Body of pancreas (tissue), 4 donors: ENCODE measurements around the gene PRDM8. TPM values are rescaled to one million over a fixed set of nuclear protein-coding genes. Genes with fewer than 3 reads are reported as not detected.

Experiments used
- ATAC-seq: fragments of 150-250 bp; one replicate; pipeline ENCODE4 v1.9.1; 2016
- DNase-seq, 4 donors: peaks; one replicate each; pipeline ENCODE4 v3.0.0-alpha.2; 2019
- H3K27ac ChIP-seq, 4 donors: fragments of 200-600 bp; sonication (generic); 1 replicate in 3 of 4; 2 replicates in 1 of 4; pipeline versions ENCODE4 v1.5.1 to v1.6.1; 2016 to 2019; ENCODE audit warnings: mild to moderate bottlenecking in 1 of 4, mixed read lengths in 1 of 4, moderate library complexity in 1 of 4
- H3K27me3 ChIP-seq, 2 donors: fragments of 200-600 bp; sonication (generic); one replicate each; pipeline ENCODE4 v1.6.0; 2016; ENCODE audit warnings: mild to moderate bottlenecking in 1 of 2
- H3K36me3 ChIP-seq, 2 donors: fragments of 200-600 bp; sonication (generic); replicated peaks in 1 of 2; 2 replicates each; pipeline ENCODE4 v1.5.1; 2016; ENCODE audit warnings: low read depth in 2 of 2; ENCODE audit not compliant: insufficient read depth in 1 of 2
- H3K4me1 ChIP-seq: fragments of 200-600 bp; sonication (generic); one replicate; pipeline ENCODE4 v1.6.0; 2016
- H3K4me3 ChIP-seq, 2 donors: fragments of 200-600 bp; sonication (generic); 1 replicate in 1 of 2; 2 replicates in 1 of 2; pipeline ENCODE4 v1.5.1; 2016 to 2019
- H3K9me3 ChIP-seq, 3 donors: fragments of 200-600 bp; sonication (generic); 1 replicate in 2 of 3; 2 replicates in 1 of 3; pipeline ENCODE4 v1.5.1; 2016
- CTCF ChIP-seq, 7 experiments: fragments of 450-650 bp in 4 of 7; fragments of 200-600 bp in 3 of 7; sonication (generic) in 3 of 7; IDR thresholded peaks; one replicate each; pipeline ENCODE4 v1.5.1; 2016 to 2019; ENCODE audit warnings: antibody characterized with exemption in 7 of 7
- POLR2A ChIP-seq, 3 donors: fragments of 450-650 bp; IDR thresholded peaks; one replicate each; pipeline ENCODE4 v1.6.1; 2016; ENCODE audit warnings: antibody characterized with exemption in 3 of 3, mild to moderate bottlenecking in 2 of 3
- WGBS, 2 donors: methylation state at CpG; one replicate each; pipeline ENCODE4 v1.1.5; 2017; 5-methylcytosine and 5-hydroxymethylcytosine counted together
- intact Hi-C: fragments of 100-400 bp; cut with DNase I; formaldehyde crosslinking; loops from one replicate; pipeline ENCODE4 v1.15.1; 2023
- total RNA-seq, 2 donors: library from RNA; depleted of rRNA; stranded (reverse); fragments of >200 nt; gene quantifications; one replicate each; pipeline ENCODE4 v1.1.0, GENCODE V29; 2016

The PRDM8 gene
- total RNA-seq, 2 donors from 2014 or later: 2.6 to 5.9 TPM

GRCh38 chr4:80216100-80216761 lies 18.9 kb downstream of the PRDM8 start:
- no peaks in the 10 kb centered on the region for H3K36me3 ChIP-seq
- WGBS, 2 donors: 19 to 22% methylated on average over 2 of the region's 2 CpGs

GRCh38 chr4:80219301-80220025 lies 22.2 kb downstream of the PRDM8 start:
- H3K4me1 ChIP-seq: no peaks in the 10 kb centered on the region
- H3K36me3 ChIP-seq: no peaks in the 10 kb centered on the region
- TF ChIP-seq POLR2A (IDR thresholded peaks at IDR 0.05): no peak
- TF ChIP-seq CTCF (IDR thresholded peaks at IDR 0.05): no peak
- no peaks in the 10 kb centered on the region for H3K9me3 ChIP-seq
- intact Hi-C loops: loop anchor here (10.0 kb wide), 1 partner anchor 1255 kb away; no protein-coding TSS in a partner anchor
- no peak overlapping the region for H3K4me3 ChIP-seq
- ATAC-seq: no peak
- H3K27me3 ChIP-seq: no peaks in the 10 kb centered on the region
- H3K27ac ChIP-seq: no peak overlapping the region
- 37 to 39% methylated on average over 5 of the region's 5 CpGs for WGBS, 2 donors
- DNase-seq: no peak

More at GRCh38 chr4:80216100-80216761, 18.9 kb downstream of the PRDM8 start:
- no peaks in the 10 kb centered on the region for H3K27me3 ChIP-seq
- intact Hi-C loops: loop anchor here (10.0 kb wide), 1 partner anchor 1251 kb away; no protein-coding TSS in a partner anchor
- ATAC-seq (no peak), DNase-seq (no peak)
- no peaks in the 10 kb centered on the region for H3K4me1 ChIP-seq
- TF ChIP-seq CTCF (IDR thresholded peaks at IDR 0.05) (no peak), POLR2A (IDR thresholded peaks at IDR 0.05) (no peak)
- H3K9me3 ChIP-seq: no peaks in the 10 kb centered on the region
- H3K4me3 ChIP-seq: no peak overlapping the region
- no peak overlapping the region for H3K27ac ChIP-seq

- TF ChIP-seq CTCF (IDR thresholded peaks at IDR 0.05): no peak
- no peak for TF ChIP-seq POLR2A (IDR thresholded peaks at IDR 0.05)
- no peak overlapping the region for H3K4me3 ChIP-seq
- H3K4me1 ChIP-seq: no peaks in the 10 kb centered on the region
- no peaks in the 10 kb centered on the region for H3K9me3 ChIP-seq
- DNase-seq (no peak), ATAC-seq (no peak)
- H3K27ac ChIP-seq: no peak overlapping the region
- H3K27me3 ChIP-seq: no peaks in the 10 kb centered on the region
- H3K36me3 ChIP-seq: no peaks in the 10 kb centered on the region
- intact Hi-C loops: no loop called here
- WGBS, 2 donors: 14 to 21% methylated on average over 3 of the region's 3 CpGs
Observed at GRCh38 chr4:80220711-80221110, 23.4 kb downstream of the PRDM8 start.

- no peaks in the 10 kb centered on the region for H3K36me3 ChIP-seq
- H3K4me3 ChIP-seq: no peak overlapping the region
- ATAC-seq: no peak
- H3K4me1 ChIP-seq: no peaks in the 10 kb centered on the region
- no peak for DNase-seq
- H3K27ac ChIP-seq: no peak overlapping the region
- no peaks in the 10 kb centered on the region for H3K27me3 ChIP-seq
- no peaks in the 10 kb centered on the region for H3K9me3 ChIP-seq
- intact Hi-C loops: no loop called here
- TF ChIP-seq POLR2A (IDR thresholded peaks at IDR 0.05): no peak
- peak in 1 of 7 experiments; percentile 4 for TF ChIP-seq CTCF (IDR thresholded peaks at IDR 0.05)
Observed at GRCh38 chr4:80221161-80221560, 23.9 kb downstream of the PRDM8 start.
